ENCODE measurements around the gene CRB3.

DNA sequence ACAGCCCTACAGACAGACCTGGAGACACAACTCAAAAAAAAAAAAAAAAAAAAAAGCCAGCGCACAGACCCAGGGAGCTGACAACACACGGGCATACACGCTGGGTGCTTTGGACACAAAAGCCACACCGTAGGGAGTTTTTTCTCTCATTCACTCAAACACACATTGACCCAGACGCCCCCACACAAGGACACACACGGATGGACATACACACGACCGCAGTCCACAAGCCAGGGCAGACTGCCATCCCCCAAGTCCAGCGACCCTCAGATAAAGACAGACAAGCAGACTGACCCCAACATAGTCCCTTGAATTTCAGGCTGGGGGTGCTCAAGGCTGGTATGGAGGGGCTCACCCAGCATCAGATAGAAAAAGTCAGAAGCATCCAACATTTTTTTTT is 50.0 kb downstream of the CRB3 start:
- TF ChIP-seq FOS (IDR thresholded peaks at IDR 0.05; ENCODE audit: low read depth, low read length): no peak
- TF ChIP-seq, protein P1, sequence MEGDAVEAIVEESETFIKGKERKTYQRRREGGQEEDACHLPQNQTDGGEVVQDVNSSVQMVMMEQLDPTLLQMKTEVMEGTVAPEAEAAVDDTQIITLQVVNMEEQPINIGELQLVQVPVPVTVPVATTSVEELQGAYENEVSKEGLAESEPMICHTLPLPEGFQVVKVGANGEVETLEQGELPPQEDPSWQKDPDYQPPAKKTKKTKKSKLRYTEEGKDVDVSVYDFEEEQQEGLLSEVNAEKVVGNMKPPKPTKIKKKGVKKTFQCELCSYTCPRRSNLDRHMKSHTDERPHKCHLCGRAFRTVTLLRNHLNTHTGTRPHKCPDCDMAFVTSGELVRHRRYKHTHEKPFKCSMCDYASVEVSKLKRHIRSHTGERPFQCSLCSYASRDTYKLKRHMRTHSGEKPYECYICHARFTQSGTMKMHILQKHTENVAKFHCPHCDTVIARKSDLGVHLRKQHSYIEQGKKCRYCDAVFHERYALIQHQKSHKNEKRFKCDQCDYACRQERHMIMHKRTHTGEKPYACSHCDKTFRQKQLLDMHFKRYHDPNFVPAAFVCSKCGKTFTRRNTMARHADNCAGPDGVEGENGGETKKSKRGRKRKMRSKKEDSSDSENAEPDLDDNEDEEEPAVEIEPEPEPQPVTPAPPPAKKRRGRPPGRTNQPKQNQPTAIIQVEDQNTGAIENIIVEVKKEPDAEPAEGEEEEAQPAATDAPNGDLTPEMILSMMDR (conservative IDR thresholded peaks at IDR 0.05; ENCODE audit: low read depth, low read length): no peak
- TF ChIP-seq, protein P2, sequence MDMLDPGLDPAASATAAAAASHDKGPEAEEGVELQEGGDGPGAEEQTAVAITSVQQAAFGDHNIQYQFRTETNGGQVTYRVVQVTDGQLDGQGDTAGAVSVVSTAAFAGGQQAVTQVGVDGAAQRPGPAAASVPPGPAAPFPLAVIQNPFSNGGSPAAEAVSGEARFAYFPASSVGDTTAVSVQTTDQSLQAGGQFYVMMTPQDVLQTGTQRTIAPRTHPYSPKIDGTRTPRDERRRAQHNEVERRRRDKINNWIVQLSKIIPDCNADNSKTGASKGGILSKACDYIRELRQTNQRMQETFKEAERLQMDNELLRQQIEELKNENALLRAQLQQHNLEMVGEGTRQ (IDR thresholded peaks at IDR 0.05; ENCODE audit: low read depth, low read length): no peak
